RWPE2 (cell line): ENCODE data around the gene CACNA2D3.

Experiments used
- ATAC-seq: fragments of 200-7000 bp; cut with Tn5 transposase; 3 replicates; pipeline ENCODE4 v1.9.1; 2021; ENCODE audit warnings: low read depth
- DNase-seq: peaks from one replicate; pipeline ENCODE4 v3.0.0-alpha.2; 2020; ENCODE audit warnings: low spot score
- H3K27ac ChIP-seq: fragments of 450-650 bp; 2 replicates; pipeline ENCODE4 v1.5.1; 2017; ENCODE audit warnings: mild to moderate bottlenecking; ENCODE audit not compliant: poor library complexity, severe bottlenecking
- H3K27me3 ChIP-seq: fragments of 250-450 bp; sonication (Bioruptor Pico); 2 replicates; pipeline ENCODE4 v1.5.1; 2021; ENCODE audit warnings: mild to moderate bottlenecking, moderate library complexity; ENCODE audit not compliant: insufficient read depth, poor library complexity, severe bottlenecking
- H3K36me3 ChIP-seq: fragments of 250-450 bp; sonication (Bioruptor Pico); 2 replicates; pipeline ENCODE4 v1.5.1; 2020; ENCODE audit warnings: low read depth, mild to moderate bottlenecking, moderate library complexity
- H3K4me1 ChIP-seq: fragments of 250-450 bp; sonication (Bioruptor Pico); 2 replicates; pipeline ENCODE4 v1.5.1; 2021; ENCODE audit warnings: mild to moderate bottlenecking, moderate library complexity; ENCODE audit not compliant: insufficient read depth, poor library complexity, severe bottlenecking
- H3K4me3 ChIP-seq: fragments of 250-450 bp; sonication (Bioruptor Pico); 2 replicates; pipeline ENCODE4 v1.5.1; 2021; ENCODE audit warnings: mild to moderate bottlenecking, moderate library complexity; ENCODE audit not compliant: severe bottlenecking
- H3K9me3 ChIP-seq: fragments of 250-450 bp; sonication (Bioruptor Pico); 2 replicates; pipeline ENCODE4 v1.5.1; 2021; ENCODE audit warnings: mild to moderate bottlenecking, moderate library complexity; ENCODE audit not compliant: severe bottlenecking
- TF ChIP-seq, protein P1 (sequence below): fragments of 450-650 bp; IDR thresholded peaks from one replicate; pipeline ENCODE4 v1.5.1; 2017; ENCODE audit warnings: mild to moderate bottlenecking, moderate library complexity; ENCODE audit not compliant: poor library complexity, severe bottlenecking

CACNA2D3 gene

DNA sequence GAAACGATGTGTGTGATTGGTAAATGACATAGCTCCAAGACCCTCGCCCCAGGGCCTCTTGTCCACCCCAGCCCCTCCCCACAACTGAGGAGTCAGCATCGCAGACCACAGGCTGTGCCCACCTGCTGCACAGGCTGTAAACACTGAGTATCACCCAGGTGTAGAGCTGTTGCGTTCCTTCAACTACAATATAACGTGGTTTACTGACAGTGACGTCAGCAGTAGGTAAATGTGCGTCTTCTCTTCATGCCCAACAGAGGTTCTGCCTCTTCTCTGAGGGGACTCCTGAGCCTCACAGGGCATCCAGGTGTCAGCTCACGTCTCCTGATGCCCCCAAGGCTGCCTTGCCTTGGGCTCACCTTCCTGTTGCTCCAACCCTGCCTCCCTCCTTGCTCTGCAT lies 395.1 kb downstream of the CACNA2D3 start:
- DNase-seq (no peak), ATAC-seq (no peak)
- no peaks in the 10 kb centered on the region for H3K36me3 ChIP-seq
- no peaks in the 10 kb centered on the region for H3K9me3 ChIP-seq
- H3K4me1 ChIP-seq: no peaks in the 10 kb centered on the region
- TF ChIP-seq, protein P1, sequence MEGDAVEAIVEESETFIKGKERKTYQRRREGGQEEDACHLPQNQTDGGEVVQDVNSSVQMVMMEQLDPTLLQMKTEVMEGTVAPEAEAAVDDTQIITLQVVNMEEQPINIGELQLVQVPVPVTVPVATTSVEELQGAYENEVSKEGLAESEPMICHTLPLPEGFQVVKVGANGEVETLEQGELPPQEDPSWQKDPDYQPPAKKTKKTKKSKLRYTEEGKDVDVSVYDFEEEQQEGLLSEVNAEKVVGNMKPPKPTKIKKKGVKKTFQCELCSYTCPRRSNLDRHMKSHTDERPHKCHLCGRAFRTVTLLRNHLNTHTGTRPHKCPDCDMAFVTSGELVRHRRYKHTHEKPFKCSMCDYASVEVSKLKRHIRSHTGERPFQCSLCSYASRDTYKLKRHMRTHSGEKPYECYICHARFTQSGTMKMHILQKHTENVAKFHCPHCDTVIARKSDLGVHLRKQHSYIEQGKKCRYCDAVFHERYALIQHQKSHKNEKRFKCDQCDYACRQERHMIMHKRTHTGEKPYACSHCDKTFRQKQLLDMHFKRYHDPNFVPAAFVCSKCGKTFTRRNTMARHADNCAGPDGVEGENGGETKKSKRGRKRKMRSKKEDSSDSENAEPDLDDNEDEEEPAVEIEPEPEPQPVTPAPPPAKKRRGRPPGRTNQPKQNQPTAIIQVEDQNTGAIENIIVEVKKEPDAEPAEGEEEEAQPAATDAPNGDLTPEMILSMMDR: no peak
- no peak overlapping the region for H3K4me3 ChIP-seq
- no peaks in the 10 kb centered on the region for H3K27me3 ChIP-seq
- H3K27ac ChIP-seq: no peak overlapping the region

DNA sequence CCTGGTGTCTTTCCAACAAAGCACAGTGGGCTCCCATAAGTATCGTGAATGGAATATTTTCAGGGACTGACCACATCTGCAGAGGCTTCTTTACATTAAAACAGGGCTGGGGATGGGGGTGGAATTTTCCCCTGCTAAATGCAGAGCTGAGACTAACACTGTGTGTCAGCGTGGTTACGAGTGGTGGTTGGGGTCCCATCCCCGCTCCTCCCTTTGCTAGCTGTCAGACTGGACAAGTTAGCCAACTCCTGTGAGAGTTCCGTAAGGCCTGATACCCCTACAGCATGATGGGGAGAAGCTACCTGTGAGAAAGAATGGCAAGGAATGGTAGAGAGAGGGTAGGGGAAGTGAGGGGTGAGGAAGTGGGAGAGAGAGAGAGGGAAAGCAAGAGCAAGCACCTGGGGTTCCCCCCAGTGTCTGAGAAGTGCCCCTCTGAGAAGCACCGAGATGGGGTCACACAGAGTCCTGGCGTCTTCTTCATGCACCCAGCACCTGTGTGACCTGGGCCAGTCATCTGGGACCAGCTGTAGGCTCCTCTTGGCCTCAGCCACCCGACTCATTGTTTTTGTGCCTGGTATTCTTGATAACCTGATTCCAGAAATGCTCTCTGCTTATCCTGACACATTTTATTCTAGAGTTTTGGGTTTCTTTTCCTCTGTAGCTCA lies 395.8 kb downstream of the CACNA2D3 start:
- Histone ChIP-seq H3K27ac (no peak overlapping the region), H3K36me3 (no peaks in the 10 kb centered on the region), H3K4me1 (no peaks in the 10 kb centered on the region), H3K4me3 (no peak overlapping the region), H3K27me3 (no peaks in the 10 kb centered on the region), H3K9me3 (no peaks in the 10 kb centered on the region)
- DNase-seq: no peak
- ATAC-seq: no peak
- TF ChIP-seq, protein P1: no peak

DNA sequence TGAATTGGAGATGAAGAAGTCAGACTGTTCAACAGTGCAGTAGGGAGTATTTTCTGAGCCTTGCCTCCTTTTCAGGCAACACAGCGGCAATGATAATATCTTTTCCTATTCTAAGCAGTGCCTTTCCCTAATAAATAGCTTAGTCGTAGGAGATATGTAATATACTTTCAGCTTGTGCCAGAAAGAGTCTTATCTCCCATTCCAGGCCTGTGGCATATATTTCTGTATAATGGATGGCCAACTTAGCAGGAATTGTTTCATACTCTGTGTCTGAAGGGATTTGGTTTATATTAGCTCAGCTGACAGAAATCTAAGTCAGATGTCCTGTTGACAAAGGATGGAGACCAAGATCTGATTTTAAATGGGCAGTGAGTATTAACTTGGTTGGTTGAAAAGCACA lies 397.1 kb downstream of the CACNA2D3 start:
- H3K36me3 ChIP-seq: no peaks in the 10 kb centered on the region

DNA sequence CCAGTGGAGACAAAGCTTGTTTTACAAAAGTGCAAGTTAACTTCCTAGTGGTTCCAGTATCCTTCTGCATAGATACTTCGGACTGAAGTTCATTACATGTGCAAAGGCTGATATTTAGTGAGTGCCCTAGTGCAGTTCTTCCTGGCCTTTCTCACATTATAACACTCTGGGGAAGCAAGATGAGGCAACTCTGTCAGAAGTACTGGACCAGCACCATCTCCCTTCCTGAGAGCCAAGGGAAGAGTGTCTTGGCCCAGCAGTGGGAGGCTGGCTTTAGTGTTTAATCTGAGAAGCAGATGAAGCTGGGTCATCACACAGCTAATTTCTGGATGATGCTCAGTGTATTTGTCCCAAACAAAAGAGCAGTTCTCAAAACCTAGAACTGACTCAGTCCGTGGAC lies 397.7 kb downstream of the CACNA2D3 start:
- DNase-seq: no peak
- H3K36me3 ChIP-seq: no peaks in the 10 kb centered on the region
- no peak for ATAC-seq
- no peaks in the 10 kb centered on the region for H3K4me1 ChIP-seq
- H3K27ac ChIP-seq: no peak overlapping the region
- no peaks in the 10 kb centered on the region for H3K9me3 ChIP-seq
- TF ChIP-seq, protein P1: no peak
- no peaks in the 10 kb centered on the region for H3K27me3 ChIP-seq
- no peak overlapping the region for H3K4me3 ChIP-seq

More for the DNA sequence above, 397.1 kb downstream of the CACNA2D3 start:
- no peak overlapping the region for H3K4me3 ChIP-seq
- H3K9me3 ChIP-seq: no peaks in the 10 kb centered on the region
- TF ChIP-seq, protein P1: no peak
- DNase-seq (no peak), ATAC-seq (no peak)
- H3K4me1 ChIP-seq: no peaks in the 10 kb centered on the region
- no peaks in the 10 kb centered on the region for H3K27me3 ChIP-seq
- no peak overlapping the region for H3K27ac ChIP-seq

DNA sequence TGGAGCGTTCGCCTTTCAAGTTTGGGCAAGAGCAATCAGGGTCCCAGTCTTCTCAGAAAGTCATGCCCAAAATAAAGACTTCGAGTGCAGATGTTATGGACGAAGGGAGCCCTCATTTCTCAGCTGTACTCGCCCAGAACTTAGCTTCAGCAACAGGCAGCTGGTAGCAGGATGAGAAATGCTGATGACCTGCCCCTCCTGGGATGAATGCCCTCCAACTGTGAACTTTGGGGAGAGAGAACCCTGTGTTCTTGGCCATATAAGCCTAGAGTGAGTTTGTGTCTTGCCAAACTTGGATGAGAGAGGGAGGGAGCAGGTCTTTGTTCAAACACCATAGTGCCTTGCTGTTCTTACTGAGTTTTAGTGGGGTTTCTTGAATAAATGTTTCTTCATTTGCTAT lies 405.2 kb downstream of the CACNA2D3 start:
- DNase-seq (no peak), ATAC-seq (no peak)
- H3K36me3 ChIP-seq: no peaks in the 10 kb centered on the region
- TF ChIP-seq, protein P1: no peak
- H3K4me1 ChIP-seq: no peaks in the 10 kb centered on the region
- no peak overlapping the region for H3K27ac ChIP-seq
- no peak overlapping the region for H3K4me3 ChIP-seq
- H3K9me3 ChIP-seq: no peaks in the 10 kb centered on the region
- no peaks in the 10 kb centered on the region for H3K27me3 ChIP-seq
